Posterior vena cava (tissue), 2 donors: Measurements from ENCODE around the gene MANSC4. TPM values are rescaled to one million over a fixed set of nuclear protein-coding genes. Genes with fewer than 3 reads are reported as not detected.

Experiments used
- DNase-seq: peaks from one replicate; pipeline ENCODE4 v3.0.0-alpha.2; 2020; ENCODE audit warnings: low spot score
- intact Hi-C, 2 donors: fragments of 100-400 bp; cut with DNase I; formaldehyde crosslinking; loops; one replicate each; pipeline versions ENCODE4 v1.14.1 to v1.14.2; 2022 to 2023
- long read RNA-seq, 2 donors: library from polyadenylated mRNA; unstranded; transcript quantifications; one replicate each; pipeline ENCODE4 v2.0.0, GENCODE V29; 2020 to 2021
- total RNA-seq, 2 donors: library from RNA; stranded (reverse); fragmentation: NEBNext Ultra II Directional; extraction: Animal tissue kit (Norgen Biotek cat#: 25700); gene quantifications; one replicate each; pipeline ENCODE4 v1.2.1, GENCODE V29; 2021
- donor health status: DM: yes; HTN: yes; CAD: no.
- donor health status: DM: yes; HTN: yes; CAD: no.

The MANSC4 gene
- not detected for total RNA-seq
- long read RNA-seq, donor 1: 0 reads
- long read RNA-seq, donor 2: 0 reads

GRCh38 chr12:27779920-27780611, at the start of gene MANSC4, which contains the start of gene KLHL42:
Gene MANSC4 (minus strand): TSS chr12:27780236. CDS start chr12:27771276, 8,960 bp downstream.
Gene KLHL42 (plus strand): TSS chr12:27780233. CDS start chr12:27780331, 98 bp downstream.
- intact Hi-C loops: no loop called here
- DNase-seq: peak; percentile 92

GRCh38 chr12:27828196-27828595, 48.2 kb upstream of the MANSC4 start:
- DNase-seq: no peak
- intact Hi-C loops: no loop called here

GRCh38 chr12:27826076-27826475, 46.0 kb upstream of the MANSC4 start:
- DNase-seq: no peak
- intact Hi-C loops: no loop called here

GRCh38 chr12:27824126-27824842, 44.2 kb upstream of the MANSC4 start:
- intact Hi-C loops: no loop called here
- no peak for DNase-seq

- DNase-seq: no peak
- intact Hi-C loops: no loop called here
These were observed 43.0 kb upstream of the MANSC4 start for GRCh38 chr12:27823038-27823437.

GRCh38 chr12:27822076-27822712, 42.2 kb upstream of the MANSC4 start:
- intact Hi-C loops: no loop called here

GRCh38 chr12:27821259-27821973, 41.4 kb upstream of the MANSC4 start:
- intact Hi-C loops: no loop called here
- no peak for DNase-seq

More at GRCh38 chr12:27822076-27822712, 42.2 kb upstream of the MANSC4 start:
- DNase-seq: no peak

- no peak for DNase-seq
- intact Hi-C loops: no loop called here
These were observed 40.5 kb upstream of the MANSC4 start for GRCh38 chr12:27820564-27820963.

GRCh38 chr12:27818401-27818918, 38.4 kb upstream of the MANSC4 start:
- intact Hi-C loops: loop anchor here (10.0 kb wide), 2 partner anchors 84 to 94 kb away; no protein-coding TSS in a partner anchor
- DNase-seq: no peak

GRCh38 chr12:27817766-27818165, 37.7 kb upstream of the MANSC4 start:
- intact Hi-C loops: loop anchor here (10.0 kb wide), 2 partner anchors 83 to 93 kb away; no protein-coding TSS in a partner anchor
- DNase-seq: no peak

- DNase-seq: no peak
- intact Hi-C loops: loop anchor here (10.0 kb wide), 2 partner anchors 80 to 90 kb away; no protein-coding TSS in a partner anchor
These were observed 35.0 kb upstream of the MANSC4 start for GRCh38 chr12:27814851-27815591.

- DNase-seq: no peak
- intact Hi-C loops: loop anchor here (10.0 kb wide), 2 partner anchors 80 to 90 kb away; no protein-coding TSS in a partner anchor
These were observed 34.4 kb upstream of the MANSC4 start for GRCh38 chr12:27814411-27814810.

- intact Hi-C loops: loop anchor here (10.0 kb wide), 2 partner anchors 78 to 88 kb away; no protein-coding TSS in a partner anchor
- no peak for DNase-seq
These were observed 32.5 kb upstream of the MANSC4 start for GRCh38 chr12:27812502-27812901.

GRCh38 chr12:27810756-27811155, 30.7 kb upstream of the MANSC4 start:
- no peak for DNase-seq
- intact Hi-C loops: loop anchor here (10.0 kb wide), 2 partner anchors 76 to 86 kb away; no protein-coding TSS in a partner anchor

GRCh38 chr12:27808841-27809240, 28.8 kb upstream of the MANSC4 start:
- intact Hi-C loops: no loop called here
- no peak for DNase-seq

- no peak for DNase-seq
- intact Hi-C loops: no loop called here
These were observed 27.1 kb upstream of the MANSC4 start for GRCh38 chr12:27807063-27807703.

GRCh38 chr12:27806259-27806658, 26.2 kb upstream of the MANSC4 start:
- no peak for DNase-seq
- intact Hi-C loops: no loop called here

GRCh38 chr12:27805238-27805637, 25.2 kb upstream of the MANSC4 start:
- DNase-seq: no peak
- intact Hi-C loops: no loop called here
